HUES6 (cell line): ENCODE results near the gene C3orf49.

Experiments used
- H3K27ac ChIP-seq: 2 replicates; pipeline ENCODE4 v1.7.0; 2013; ENCODE audit warnings: low read depth, mild to moderate bottlenecking, low read length, inconsistent platforms
- H3K27me3 ChIP-seq: 2 replicates; pipeline ENCODE4 v1.6.1; 2013; ENCODE audit warnings: low read length; ENCODE audit not compliant: control insufficient read depth, insufficient read depth
- H3K36me3 ChIP-seq: 2 replicates; pipeline ENCODE4 v1.6.1; 2013; ENCODE audit warnings: low read length; ENCODE audit not compliant: control insufficient read depth, insufficient read depth
- H3K4me1 ChIP-seq: 2 replicates; pipeline ENCODE4 v1.6.1; 2013; ENCODE audit warnings: low read length; ENCODE audit not compliant: control insufficient read depth, insufficient read depth
- H3K4me3 ChIP-seq: 2 replicates; pipeline ENCODE4 v1.5.1; 2013; ENCODE audit warnings: low read depth, low read length
- H3K9ac ChIP-seq: one replicate; pipeline ENCODE4 v1.6.1; 2013; ENCODE audit warnings: mild to moderate bottlenecking, low read length
- H3K9me3 ChIP-seq: 2 replicates; pipeline ENCODE4 v1.6.1; 2013; ENCODE audit warnings: low read depth, low read length; ENCODE audit not compliant: control insufficient read depth, insufficient read depth

C3orf49 gene

GRCh38 chr3:63867225-63867624 lies 48.1 kb downstream of the C3orf49 start:
- H3K36me3 ChIP-seq: no peaks in the 10 kb centered on the region; the same call in 1 of the 2 replicates
- H3K27me3 ChIP-seq: no peaks in the 10 kb centered on the region
- H3K9ac ChIP-seq: no peak overlapping the region
- H3K4me3 ChIP-seq: no peak overlapping the region
- H3K27ac ChIP-seq: no peak overlapping the region
- H3K9me3 ChIP-seq: no peaks in the 10 kb centered on the region
- H3K4me1 ChIP-seq: peaks cover 17% of the 10 kb centered on the region

- H3K4me1 ChIP-seq: peaks cover 6% of the 10 kb centered on the region
- no peaks in the 10 kb centered on the region; the same call in 1 of the 2 replicates for H3K36me3 ChIP-seq
- H3K4me3 ChIP-seq: no peak overlapping the region
These were observed 51.0 kb downstream of the C3orf49 start for GRCh38 chr3:63869940-63870614.

GRCh38 chr3:63870615-63871005 lies 51.5 kb downstream of the C3orf49 start:
- no peak overlapping the region for H3K4me3 ChIP-seq
- H3K9me3 ChIP-seq: no peaks in the 10 kb centered on the region
- peaks cover 6% of the 10 kb centered on the region; the same call in 1 of the 2 replicates for H3K4me1 ChIP-seq
- no peak overlapping the region for H3K9ac ChIP-seq
- H3K27me3 ChIP-seq: no peaks in the 10 kb centered on the region
- no peaks in the 10 kb centered on the region; the same call in 1 of the 2 replicates for H3K36me3 ChIP-seq
- H3K27ac ChIP-seq: no peak overlapping the region

More at GRCh38 chr3:63869940-63870614, 51.0 kb downstream of the C3orf49 start:
- no peak overlapping the region for H3K27ac ChIP-seq
- no peaks in the 10 kb centered on the region for H3K9me3 ChIP-seq
- H3K9ac ChIP-seq: no peak overlapping the region
- no peaks in the 10 kb centered on the region for H3K27me3 ChIP-seq

- H3K9ac ChIP-seq: no peak overlapping the region
- no peaks in the 10 kb centered on the region for H3K36me3 ChIP-seq
- no peaks in the 10 kb centered on the region for H3K9me3 ChIP-seq
- no peak overlapping the region for H3K27ac ChIP-seq
- H3K4me3 ChIP-seq: no peak overlapping the region
- no peaks in the 10 kb centered on the region for H3K27me3 ChIP-seq
- H3K4me1 ChIP-seq: peaks cover 7% of the 10 kb centered on the region; the same call in 1 of the 2 replicates
These were observed 53.2 kb downstream of the C3orf49 start for GRCh38 chr3:63872135-63872924.

GRCh38 chr3:63874769-63875168 lies 55.7 kb downstream of the C3orf49 start:
- Histone ChIP-seq H3K36me3 (no peaks in the 10 kb centered on the region), H3K4me1 (peaks cover 20% of the 10 kb centered on the region), H3K4me3 (no peak overlapping the region), H3K9ac (no peak overlapping the region), H3K9me3 (no peaks in the 10 kb centered on the region), H3K27ac (no peak overlapping the region), H3K27me3 (no peaks in the 10 kb centered on the region)

- Histone ChIP-seq H3K9ac (no peak overlapping the region), H3K4me1 (peaks cover 18% of the 10 kb centered on the region), H3K4me3 (no peak overlapping the region), H3K27me3 (no peaks in the 10 kb centered on the region), H3K9me3 (no peaks in the 10 kb centered on the region), H3K36me3 (no peaks in the 10 kb centered on the region), H3K27ac (no peak overlapping the region)
These were observed 56.4 kb downstream of the C3orf49 start for GRCh38 chr3:63875510-63875909.

GRCh38 chr3:63876260-63876659 lies 57.2 kb downstream of the C3orf49 start:
- no peaks in the 10 kb centered on the region for H3K36me3 ChIP-seq
- H3K4me3 ChIP-seq: no peak overlapping the region
- no peaks in the 10 kb centered on the region for H3K27me3 ChIP-seq
- H3K27ac ChIP-seq: no peak overlapping the region
- no peak overlapping the region for H3K9ac ChIP-seq
- H3K4me1 ChIP-seq: peaks cover 14% of the 10 kb centered on the region
- no peaks in the 10 kb centered on the region for H3K9me3 ChIP-seq

- Histone ChIP-seq H3K4me1 (peaks cover 14% of the 10 kb centered on the region; the same call in 1 of the 2 replicates), H3K36me3 (no peaks in the 10 kb centered on the region), H3K27ac (no peak overlapping the region), H3K9me3 (no peaks in the 10 kb centered on the region), H3K27me3 (no peaks in the 10 kb centered on the region), H3K4me3 (no peak overlapping the region), H3K9ac (no peak overlapping the region)
These were observed 58.8 kb downstream of the C3orf49 start for GRCh38 chr3:63877737-63878393.

GRCh38 chr3:63878394-63879060 lies 59.4 kb downstream of the C3orf49 start:
- Histone ChIP-seq H3K9me3 (no peaks in the 10 kb centered on the region), H3K9ac (no peak overlapping the region), H3K27me3 (no peaks in the 10 kb centered on the region), H3K4me1 (peaks cover 14% of the 10 kb centered on the region; the same call in 1 of the 2 replicates), H3K27ac (no peak overlapping the region), H3K4me3 (no peak overlapping the region), H3K36me3 (no peaks in the 10 kb centered on the region)

- no peaks in the 10 kb centered on the region for H3K9me3 ChIP-seq
- no peak overlapping the region for H3K4me3 ChIP-seq
- no peaks in the 10 kb centered on the region for H3K36me3 ChIP-seq
- no peak overlapping the region for H3K27ac ChIP-seq
- H3K9ac ChIP-seq: no peak overlapping the region
- no peaks in the 10 kb centered on the region for H3K27me3 ChIP-seq
- H3K4me1 ChIP-seq: peaks cover 14% of the 10 kb centered on the region; the same call in 1 of the 2 replicates
These were observed 61.6 kb downstream of the C3orf49 start for GRCh38 chr3:63880653-63881052.
